Effector memory CD4-positive, alpha-beta T cell (primary cell): ENCODE measurements around the gene EPHA10.

Experiments used
- DNase-seq, 3 donors: peaks; one replicate each; pipeline ENCODE4 v3.0.0-alpha.2; 2020
- H3K27ac ChIP-seq: 2 replicates; pipeline ENCODE4 v1.7.0; 2013; ENCODE audit warnings: mild to moderate bottlenecking, low read length, moderate library complexity; ENCODE audit not compliant: insufficient read depth, poor library complexity, severe bottlenecking
- H3K27me3 ChIP-seq: replicated peaks from 2 replicates; pipeline ENCODE4 v1.7.0; 2013; ENCODE audit warnings: mild to moderate bottlenecking, low read length; ENCODE audit not compliant: insufficient read depth, control insufficient read depth, poor library complexity, severe bottlenecking
- H3K36me3 ChIP-seq: 2 replicates; pipeline ENCODE4 v1.7.0; 2013; ENCODE audit warnings: mild to moderate bottlenecking, low read length, moderate library complexity; ENCODE audit not compliant: control insufficient read depth, insufficient read depth
- H3K4me1 ChIP-seq: 2 replicates; pipeline ENCODE4 v1.7.0; 2013; ENCODE audit warnings: low read length, mild to moderate bottlenecking; ENCODE audit not compliant: control insufficient read depth, insufficient read depth, poor library complexity, severe bottlenecking
- H3K4me3 ChIP-seq: 2 replicates; pipeline ENCODE4 v1.7.0; 2013; ENCODE audit warnings: low read length, low read depth, mild to moderate bottlenecking; ENCODE audit not compliant: insufficient read depth, poor library complexity, severe bottlenecking
- H3K9me3 ChIP-seq: 2 replicates; pipeline ENCODE4 v1.7.0; 2013; ENCODE audit warnings: mild to moderate bottlenecking, low read length, moderate library complexity; ENCODE audit not compliant: control insufficient read depth

Gene EPHA10

GRCh38 chr1:37734629-37735591 is 30.0 kb downstream of the EPHA10 start:
- H3K27ac ChIP-seq, result no peak overlapping the region
- no peaks in the 10 kb centered on the region for H3K36me3 ChIP-seq
- peaks cover 4% of the 10 kb centered on the region for H3K27me3 ChIP-seq
- no peaks in the 10 kb centered on the region for H3K9me3 ChIP-seq
- no peak for DNase-seq
- no peak overlapping the region for H3K4me3 ChIP-seq
- no peaks in the 10 kb centered on the region for H3K4me1 ChIP-seq

- peaks cover 4% of the 10 kb centered on the region for H3K27me3 ChIP-seq
- no peaks in the 10 kb centered on the region for H3K9me3 ChIP-seq
- no peak for DNase-seq
- no peaks in the 10 kb centered on the region for H3K4me1 ChIP-seq
- no peaks in the 10 kb centered on the region for H3K36me3 ChIP-seq
- no peak overlapping the region for H3K27ac ChIP-seq
- no peak overlapping the region for H3K4me3 ChIP-seq
These were observed 32.7 kb downstream of the EPHA10 start for GRCh38 chr1:37732111-37732780.

DNA sequence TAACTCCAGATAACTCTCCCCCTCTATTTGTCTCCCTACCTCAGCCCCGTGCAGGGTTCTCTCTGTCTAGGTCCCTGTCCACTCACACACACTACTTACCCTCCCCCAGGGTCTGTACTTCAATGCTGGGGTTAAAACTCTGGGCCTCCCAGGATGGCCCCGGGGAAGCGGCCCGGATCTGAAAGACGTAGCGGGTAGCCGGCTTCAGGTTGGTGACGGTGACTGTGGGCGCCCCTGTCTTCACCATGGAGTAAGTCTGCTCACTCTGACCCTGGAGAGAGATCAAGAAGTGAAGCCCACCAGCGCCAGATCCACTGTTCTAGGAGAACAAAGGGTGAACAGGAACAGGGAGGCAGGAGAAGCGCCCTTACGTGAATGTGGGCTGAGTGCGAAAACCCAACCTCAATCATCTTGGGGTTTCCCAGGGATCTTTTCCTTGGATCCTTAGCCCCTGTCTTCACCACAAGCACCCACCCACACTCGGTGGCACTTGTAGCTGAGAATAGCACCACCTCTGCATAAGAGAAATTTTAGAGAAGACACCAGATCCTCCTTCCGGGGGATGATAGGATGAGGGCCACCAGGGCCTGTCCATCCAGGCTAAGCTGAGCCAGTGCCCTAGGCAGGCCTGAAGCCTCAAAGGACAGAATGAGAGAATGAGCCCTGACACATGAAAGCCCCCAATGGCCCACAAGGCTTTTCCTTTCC is 33.5 kb downstream of the EPHA10 start:
- Histone ChIP-seq H3K4me3 (no peak overlapping the region), H3K4me1 (no peaks in the 10 kb centered on the region), H3K36me3 (no peaks in the 10 kb centered on the region), H3K27ac (no peak overlapping the region), H3K27me3 (peaks cover 4% of the 10 kb centered on the region), H3K9me3 (no peaks in the 10 kb centered on the region)
- no peak for DNase-seq

DNA sequence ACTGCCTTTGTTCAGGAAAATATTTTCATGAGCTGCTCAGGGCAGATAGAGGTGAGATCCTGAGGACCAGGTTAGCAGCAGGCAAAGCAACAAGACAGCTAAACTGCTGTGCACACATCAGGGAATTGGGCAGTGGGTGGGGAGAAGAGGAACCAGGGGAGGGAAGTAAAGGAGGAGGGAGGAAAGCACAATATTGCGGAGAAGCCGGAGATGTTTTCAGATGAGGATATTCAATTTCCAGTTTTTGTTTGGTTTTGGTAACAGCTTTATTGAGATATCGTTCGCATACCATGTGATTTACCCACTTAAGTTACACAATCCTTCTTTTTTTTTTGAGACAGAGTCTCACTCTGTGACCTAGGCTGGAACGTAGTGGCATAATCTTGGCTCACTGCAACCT is 34.5 kb downstream of the EPHA10 start:
- H3K27ac ChIP-seq, result no peak overlapping the region
- H3K9me3 ChIP-seq, result no peaks in the 10 kb centered on the region
- no peak overlapping the region for H3K4me3 ChIP-seq
- H3K36me3 ChIP-seq, result no peaks in the 10 kb centered on the region
- H3K27me3 ChIP-seq, result peaks cover 4% of the 10 kb centered on the region
- no peak for DNase-seq
- H3K4me1 ChIP-seq, result no peaks in the 10 kb centered on the region

- no peaks in the 10 kb centered on the region for H3K36me3 ChIP-seq
- no peak overlapping the region for H3K4me3 ChIP-seq
- H3K4me1 ChIP-seq, result no peaks in the 10 kb centered on the region
- no peaks in the 10 kb centered on the region for H3K27me3 ChIP-seq
- no peak for DNase-seq
- H3K27ac ChIP-seq, result no peak overlapping the region
- no peaks in the 10 kb centered on the region for H3K9me3 ChIP-seq
These were observed 36.5 kb downstream of the EPHA10 start for GRCh38 chr1:37728416-37728815.

DNA sequence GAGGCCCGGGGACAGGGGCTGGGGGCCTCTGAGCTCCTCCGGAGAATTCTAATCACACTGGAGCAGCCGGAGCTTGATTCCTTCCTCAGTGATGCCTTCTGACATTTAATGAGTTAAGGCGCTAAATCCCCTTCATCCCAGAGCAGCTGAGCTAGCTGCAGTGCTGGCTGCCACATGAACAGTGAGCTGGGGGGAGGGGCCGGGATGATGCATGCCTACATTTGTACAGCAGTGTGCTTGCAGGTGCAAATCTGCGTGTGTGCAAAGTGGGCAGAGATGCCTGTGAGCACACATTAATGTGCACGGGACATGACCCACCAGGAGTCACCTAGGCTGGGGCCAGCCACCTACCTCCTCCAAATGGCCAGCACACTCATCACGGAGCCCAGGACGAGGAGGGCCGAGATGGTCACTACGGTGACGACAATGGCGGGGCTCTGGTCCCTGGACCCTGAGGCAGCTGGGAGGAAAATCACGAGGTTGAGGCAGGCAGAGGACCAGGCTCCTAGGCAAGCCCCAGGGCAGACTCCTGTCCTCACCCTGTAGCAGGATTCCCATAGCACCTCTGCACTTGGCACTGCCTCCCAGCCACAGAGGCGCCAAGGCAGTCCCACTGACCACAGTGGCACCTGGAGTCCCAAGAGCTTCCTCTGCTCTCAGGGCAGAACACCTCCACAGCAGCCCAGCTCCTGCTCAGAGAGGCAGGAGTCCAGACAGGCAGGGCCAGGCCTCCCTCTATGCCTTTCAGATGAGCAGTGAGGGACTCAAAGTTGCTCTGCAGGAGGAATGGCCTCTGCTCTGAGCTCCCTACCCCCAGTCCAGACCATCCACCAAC is 38.0 kb downstream of the EPHA10 start:
- H3K4me1 ChIP-seq, result no peaks in the 10 kb centered on the region
- H3K9me3 ChIP-seq, result no peaks in the 10 kb centered on the region
- DNase-seq, result no peak
- no peak overlapping the region for H3K4me3 ChIP-seq
- no peaks in the 10 kb centered on the region for H3K36me3 ChIP-seq
- H3K27me3 ChIP-seq, result no peaks in the 10 kb centered on the region
- H3K27ac ChIP-seq, result no peak overlapping the region

- no peak for DNase-seq
- Histone ChIP-seq H3K27ac (no peak overlapping the region), H3K4me1 (no peaks in the 10 kb centered on the region), H3K4me3 (no peak overlapping the region), H3K9me3 (no peaks in the 10 kb centered on the region), H3K27me3 (no peaks in the 10 kb centered on the region), H3K36me3 (no peaks in the 10 kb centered on the region)
These were observed 38.9 kb downstream of the EPHA10 start for GRCh38 chr1:37725851-37726613.

- H3K27me3 ChIP-seq, result no peaks in the 10 kb centered on the region
- H3K4me1 ChIP-seq, result no peaks in the 10 kb centered on the region
- H3K4me3 ChIP-seq, result no peak overlapping the region
- H3K9me3 ChIP-seq, result no peaks in the 10 kb centered on the region
- H3K36me3 ChIP-seq, result no peaks in the 10 kb centered on the region
- DNase-seq, result no peak
- no peak overlapping the region for H3K27ac ChIP-seq
These were observed 40.3 kb downstream of the EPHA10 start for GRCh38 chr1:37724575-37724974.
